ENCODE measurements around the gene RNU5B-1.
"Not testable (repeated sequence)": the region's sequence is repeated elsewhere in the genome, so short reads cannot be mapped to it uniquely, and the experiment has no call there.

RNU5B-1 gene

DNA sequence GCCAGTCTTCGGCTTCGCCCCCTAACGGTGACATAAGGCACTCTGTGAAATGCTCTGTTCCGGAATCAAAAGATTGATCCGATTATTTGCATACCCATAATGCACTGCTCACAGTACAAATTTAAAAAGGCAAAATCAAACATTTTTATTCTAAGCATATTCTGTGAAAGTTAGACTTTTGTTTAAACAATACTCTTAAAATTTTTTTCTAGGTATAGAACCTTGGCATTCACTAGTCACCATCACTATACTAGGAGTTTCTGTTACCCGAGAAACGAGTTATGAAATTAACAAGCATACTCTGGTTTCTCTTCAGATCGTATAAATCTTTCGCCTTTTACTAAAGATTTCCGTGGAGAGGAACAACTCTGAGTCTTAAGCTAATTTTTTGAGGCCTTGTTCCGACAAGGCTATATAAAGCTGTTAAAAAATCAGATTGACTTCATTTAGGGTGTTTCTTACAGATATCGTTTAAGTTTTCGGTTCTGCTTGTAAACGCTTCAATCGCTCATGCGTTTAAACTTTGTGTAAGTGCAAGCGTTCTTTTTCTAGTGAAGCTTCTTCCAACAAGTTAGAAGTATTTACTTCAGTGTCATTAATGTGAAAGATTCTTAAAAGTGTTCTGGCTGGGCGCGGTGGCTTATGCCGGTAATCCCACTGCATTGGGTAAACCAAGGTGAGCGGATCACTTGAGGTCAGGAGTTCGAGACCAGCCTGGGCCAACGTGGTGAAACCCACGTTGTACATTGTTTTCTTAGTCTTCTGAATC is at the start of gene RNU5B-1:
TSS of gene RNU5B-1 (plus strand) at position 297 of the 769 bp plus-strand sequence.
- H3K27ac Mint-ChIP-seq = peak within 1 kb of the TSS; percentile 98
- H3K4me1 Mint-ChIP-seq (ENCODE audit: low read depth) = peaks cover 46% of the 10 kb centered on the region
- peak within 1 kb of the TSS; percentile 91 for H3K4me3 Mint-ChIP-seq
- peaks cover 3% of the 10 kb centered on the region for H3K36me3 Mint-ChIP-seq (ENCODE audit: low read depth)
- H3K27me3 Mint-ChIP-seq = no peaks in the 10 kb centered on the region
- H3K9me3 Mint-ChIP-seq = no peaks in the 10 kb centered on the region

DNA sequence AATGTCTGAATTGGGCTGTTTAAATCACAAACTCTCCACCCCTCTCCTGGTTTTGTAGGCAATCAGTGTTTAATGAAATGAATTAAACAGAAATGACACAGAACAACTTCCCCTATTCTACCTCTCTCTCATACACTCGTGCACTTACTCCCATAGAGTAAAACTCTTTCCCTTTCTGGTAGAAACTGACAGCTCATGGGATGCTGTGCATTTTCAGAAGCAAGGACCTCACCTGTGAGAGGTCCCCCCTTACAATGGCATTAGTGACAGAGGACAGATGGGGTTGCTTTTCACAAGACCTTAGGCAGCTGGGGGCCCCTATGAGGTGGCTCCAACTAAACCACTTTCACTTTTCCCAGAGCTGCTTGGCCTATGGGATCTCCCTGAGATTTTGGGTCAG is 49.7 kb upstream of the RNU5B-1 start:
- Mint-ChIP-seq H3K9me3 (no peaks in the 10 kb centered on the region), H3K36me3 (ENCODE audit: low read depth) (peaks cover 25% of the 10 kb centered on the region), H3K4me1 (ENCODE audit: low read depth) (peaks cover 9% of the 10 kb centered on the region), H3K27me3 (no peaks in the 10 kb centered on the region), H3K4me3 (no peak overlapping the region), H3K27ac (no peak overlapping the region)

DNA sequence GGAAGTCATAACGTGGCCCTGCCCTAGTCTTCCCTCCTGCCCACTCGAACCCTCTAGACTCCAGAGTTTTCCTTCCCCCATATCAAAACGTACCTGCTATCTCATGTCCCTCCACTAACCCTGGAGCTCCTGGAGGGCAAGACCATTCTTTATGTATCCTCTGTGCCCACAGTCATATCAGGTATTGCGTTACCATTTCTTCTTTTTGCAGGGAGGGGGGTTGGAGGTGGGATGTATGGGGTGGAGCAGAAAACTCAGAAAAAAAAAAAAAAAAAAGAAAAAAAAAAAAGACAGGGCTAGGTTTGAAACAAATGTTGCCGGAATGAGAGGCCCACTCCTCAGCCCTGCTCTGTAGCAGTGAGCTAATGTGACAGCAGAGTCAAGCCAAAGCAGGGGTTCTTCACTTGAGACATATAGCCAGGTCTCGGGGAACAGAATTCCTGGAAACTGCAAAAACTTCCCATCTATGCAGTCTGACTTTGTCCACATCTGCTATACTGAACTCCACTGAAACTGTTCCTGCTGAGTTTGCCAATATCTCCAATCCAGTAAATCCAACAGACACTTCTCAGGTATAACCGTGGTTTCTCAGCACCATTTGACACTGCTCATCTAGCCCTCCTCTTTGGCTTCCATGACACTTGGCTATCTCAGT is 48.9 kb upstream of the RNU5B-1 start:
- H3K27ac Mint-ChIP-seq = no peak overlapping the region
- H3K9me3 Mint-ChIP-seq = no peaks in the 10 kb centered on the region
- no peak overlapping the region for H3K4me3 Mint-ChIP-seq
- H3K4me1 Mint-ChIP-seq (ENCODE audit: low read depth) = peaks cover under 1% of the 10 kb centered on the region
- H3K36me3 Mint-ChIP-seq (ENCODE audit: low read depth) = peaks cover 33% of the 10 kb centered on the region
- no peaks in the 10 kb centered on the region for H3K27me3 Mint-ChIP-seq

DNA sequence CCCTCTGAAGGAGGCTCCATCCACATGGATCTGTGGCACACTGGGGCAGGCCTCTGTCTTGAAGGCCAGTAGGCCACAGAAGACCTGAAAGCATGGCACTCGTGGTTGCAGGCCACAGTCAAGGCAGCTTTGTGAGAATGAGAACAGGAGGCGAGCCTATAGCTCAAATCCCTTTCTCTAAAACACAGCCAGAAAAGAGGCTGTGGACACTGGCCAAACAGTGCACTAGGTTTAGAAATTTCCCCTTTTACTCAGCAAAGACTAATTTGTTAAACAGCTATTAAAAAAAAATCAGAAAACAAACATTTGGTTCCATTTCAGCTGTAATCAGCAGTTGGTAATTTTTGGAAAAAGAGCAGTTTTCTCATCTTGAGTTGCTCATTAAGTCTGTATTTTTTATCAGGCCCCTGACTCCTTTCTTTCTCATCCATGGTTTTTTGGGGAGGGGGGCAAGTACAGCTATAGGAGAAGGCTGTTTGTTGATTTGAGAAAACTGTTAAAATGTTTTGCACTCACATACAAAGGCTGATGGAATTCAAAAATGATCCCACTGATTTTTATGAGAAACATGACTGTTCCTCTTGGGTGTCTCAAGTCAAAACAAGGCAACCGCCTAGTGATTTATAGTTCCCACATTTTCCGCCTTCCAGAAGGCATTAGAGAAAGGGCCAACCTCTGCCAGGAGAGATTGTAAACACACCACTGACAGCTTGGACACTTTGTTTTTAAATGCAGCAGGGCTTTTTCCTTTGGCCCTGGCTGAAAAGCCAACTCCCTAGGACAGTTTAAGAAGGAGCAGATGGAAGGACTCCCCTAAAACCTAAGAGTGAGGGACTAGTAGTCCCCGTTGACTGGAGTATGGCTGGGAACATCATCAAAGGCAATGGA is 45.9 kb upstream of the RNU5B-1 start:
- Mint-ChIP-seq H3K27ac (no peak overlapping the region), H3K36me3 (ENCODE audit: low read depth) (peaks cover 60% of the 10 kb centered on the region), H3K27me3 (no peaks in the 10 kb centered on the region), H3K4me1 (ENCODE audit: low read depth) (no peaks in the 10 kb centered on the region), H3K9me3 (no peaks in the 10 kb centered on the region), H3K4me3 (no peak overlapping the region)

DNA sequence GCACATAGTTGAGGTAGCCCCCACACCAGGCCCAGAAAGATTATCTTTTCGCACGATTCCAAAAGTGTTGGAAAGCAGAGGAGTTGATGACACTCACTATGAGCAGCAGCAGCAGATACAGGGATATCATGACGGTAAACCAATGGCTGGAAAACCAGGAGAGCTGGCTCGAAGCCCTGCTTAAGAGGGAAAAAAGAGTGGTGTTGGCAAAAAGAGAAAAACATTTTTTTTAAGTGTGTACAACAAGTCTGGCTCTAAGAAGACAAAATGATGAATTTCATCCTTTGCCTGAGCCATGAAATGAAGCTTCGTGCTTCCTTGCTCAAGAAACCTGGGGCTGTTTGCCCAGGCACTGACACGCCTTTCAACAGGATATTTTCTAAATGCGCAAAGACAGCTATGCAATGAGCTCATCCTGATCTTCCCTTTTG is 45.1 kb upstream of the RNU5B-1 start:
- Mint-ChIP-seq H3K27ac (no peak overlapping the region), H3K27me3 (no peaks in the 10 kb centered on the region), H3K4me3 (no peak overlapping the region), H3K4me1 (ENCODE audit: low read depth) (no peaks in the 10 kb centered on the region), H3K9me3 (no peaks in the 10 kb centered on the region), H3K36me3 (ENCODE audit: low read depth) (peaks cover 61% of the 10 kb centered on the region)

DNA sequence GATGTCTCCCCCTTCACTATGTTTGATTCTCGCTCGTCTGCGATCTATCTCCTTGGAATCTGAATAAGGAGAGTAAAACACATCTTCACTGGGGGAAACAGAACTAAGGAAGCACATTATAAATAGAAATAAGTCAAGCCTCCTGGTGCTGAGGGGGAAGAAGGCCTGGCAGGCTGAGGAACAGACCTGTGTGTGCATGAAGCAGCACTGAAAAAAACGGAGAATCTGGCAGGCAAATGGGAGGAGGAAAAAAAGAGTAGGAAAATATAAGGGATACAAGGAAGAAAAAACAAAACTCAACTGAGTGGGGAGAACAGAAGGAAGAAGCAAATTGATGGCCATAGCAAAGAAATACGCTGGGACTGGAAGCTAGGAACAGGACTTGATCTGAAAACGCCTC is 43.5 kb upstream of the RNU5B-1 start:
- Mint-ChIP-seq H3K27ac (no peak overlapping the region), H3K9me3 (no peaks in the 10 kb centered on the region), H3K36me3 (ENCODE audit: low read depth) (peaks cover 61% of the 10 kb centered on the region)

DNA sequence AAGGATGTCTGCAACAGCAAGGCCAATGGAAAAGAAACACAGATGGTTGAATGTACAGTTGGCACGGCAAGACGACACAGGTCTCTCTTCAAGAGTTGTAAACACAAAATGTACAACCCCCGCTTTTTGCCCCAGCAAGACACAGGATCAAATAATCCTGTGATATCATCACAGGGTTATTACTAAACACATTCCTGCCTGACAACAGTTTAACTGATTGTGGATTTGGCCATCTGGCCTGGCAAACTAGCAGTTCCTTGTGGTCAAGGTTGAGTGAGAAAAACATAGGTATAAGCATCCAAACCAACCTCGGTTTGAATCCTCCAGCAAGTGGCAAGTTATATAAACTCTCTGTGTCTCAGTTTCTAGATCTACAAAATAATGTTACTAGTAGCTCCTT is 41.2 kb upstream of the RNU5B-1 start:
- Mint-ChIP-seq H3K9me3 (no peaks in the 10 kb centered on the region), H3K36me3 (ENCODE audit: low read depth) (peaks cover 59% of the 10 kb centered on the region), H3K4me1 (ENCODE audit: low read depth) (no peaks in the 10 kb centered on the region), H3K27ac (no peak overlapping the region), H3K4me3 (no peak overlapping the region), H3K27me3 (no peaks in the 10 kb centered on the region)

More for the DNA sequence above, 43.5 kb upstream of the RNU5B-1 start:
- Mint-ChIP-seq H3K27me3 (no peaks in the 10 kb centered on the region), H3K4me3 (no peak overlapping the region), H3K4me1 (ENCODE audit: low read depth) (no peaks in the 10 kb centered on the region)

DNA sequence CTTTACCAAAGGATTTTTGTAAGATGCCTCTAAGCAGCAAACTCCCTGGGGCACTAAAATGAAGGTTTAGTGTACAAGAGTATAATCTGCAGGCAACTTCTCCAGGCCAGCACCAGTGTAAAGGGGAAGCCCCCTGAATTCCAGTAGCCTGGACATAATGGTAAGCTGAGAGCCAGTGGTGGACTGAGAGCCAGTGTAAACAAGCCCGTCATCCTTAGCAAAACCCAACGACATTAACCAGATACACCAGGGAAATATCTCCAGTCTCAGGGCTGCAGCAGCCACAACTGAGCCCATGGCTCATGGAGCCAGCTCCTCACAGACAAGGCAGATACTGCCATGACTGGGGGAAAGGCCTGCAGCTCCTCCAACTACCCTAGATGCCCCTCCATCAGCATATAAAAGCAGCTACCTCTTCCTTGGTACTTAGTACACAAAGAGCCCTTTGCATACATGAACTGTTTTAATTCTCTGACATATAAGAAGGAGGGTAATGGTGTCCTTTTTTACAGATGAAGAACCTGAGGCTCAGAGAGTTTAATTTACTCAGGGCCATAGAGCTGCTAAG is 39.5 kb upstream of the RNU5B-1 start:
- Mint-ChIP-seq H3K27me3 (no peaks in the 10 kb centered on the region), H3K27ac (no peak overlapping the region), H3K4me3 (no peak overlapping the region), H3K36me3 (ENCODE audit: low read depth) (peaks cover 46% of the 10 kb centered on the region), H3K4me1 (ENCODE audit: low read depth) (no peaks in the 10 kb centered on the region), H3K9me3 (no peaks in the 10 kb centered on the region)

DNA sequence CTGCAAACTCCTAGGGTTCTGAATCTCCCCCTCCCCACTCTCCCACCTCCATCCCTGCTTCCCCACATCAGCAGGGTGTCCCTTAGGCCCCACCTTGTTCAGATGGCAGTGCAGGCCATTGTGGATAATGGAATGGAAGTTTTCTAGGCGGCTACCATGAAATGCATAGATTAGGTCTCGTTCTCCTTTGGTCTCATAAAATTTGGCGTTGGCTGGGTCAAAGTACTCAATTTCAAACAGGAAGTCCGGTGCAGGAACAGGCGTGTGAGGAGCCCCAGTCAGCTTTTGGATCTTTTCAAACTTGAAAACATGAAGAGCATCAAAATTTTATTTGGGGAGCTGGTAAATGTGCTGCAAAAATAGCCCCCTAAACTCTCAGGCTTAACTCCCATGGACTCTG is 38.0 kb upstream of the RNU5B-1 start:
- Mint-ChIP-seq H3K4me1 (ENCODE audit: low read depth) (no peaks in the 10 kb centered on the region), H3K9me3 (no peaks in the 10 kb centered on the region), H3K36me3 (ENCODE audit: low read depth) (peaks cover 39% of the 10 kb centered on the region), H3K27ac (no peak overlapping the region), H3K4me3 (no peak overlapping the region), H3K27me3 (no peaks in the 10 kb centered on the region)

DNA sequence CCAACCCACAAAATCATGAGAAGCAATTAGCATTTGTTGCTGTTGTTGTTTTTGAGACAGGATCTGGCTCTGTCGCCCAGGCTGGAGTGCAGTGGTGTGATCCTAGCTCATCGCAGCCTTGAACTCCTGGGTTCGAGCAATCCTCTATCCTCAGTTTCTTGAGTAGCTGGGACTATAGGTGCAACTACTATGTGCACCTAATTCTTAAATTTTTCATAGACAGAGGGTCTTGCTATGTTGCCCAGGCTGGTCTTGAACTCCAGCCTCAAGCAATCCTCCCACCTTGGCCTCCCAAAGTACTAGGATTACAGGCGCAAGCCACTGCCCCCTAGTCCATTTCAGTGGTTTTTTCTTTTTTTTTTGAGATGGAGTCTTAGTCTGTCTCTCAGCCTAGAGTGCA is 36.1 kb upstream of the RNU5B-1 start:
- H3K27ac Mint-ChIP-seq = no peak overlapping the region
- no peaks in the 10 kb centered on the region for H3K4me1 Mint-ChIP-seq (ENCODE audit: low read depth)
- H3K9me3 Mint-ChIP-seq = no peaks in the 10 kb centered on the region
- H3K27me3 Mint-ChIP-seq = no peaks in the 10 kb centered on the region
- H3K4me3 Mint-ChIP-seq = no peak overlapping the region
- peaks cover 21% of the 10 kb centered on the region for H3K36me3 Mint-ChIP-seq (ENCODE audit: low read depth)

DNA sequence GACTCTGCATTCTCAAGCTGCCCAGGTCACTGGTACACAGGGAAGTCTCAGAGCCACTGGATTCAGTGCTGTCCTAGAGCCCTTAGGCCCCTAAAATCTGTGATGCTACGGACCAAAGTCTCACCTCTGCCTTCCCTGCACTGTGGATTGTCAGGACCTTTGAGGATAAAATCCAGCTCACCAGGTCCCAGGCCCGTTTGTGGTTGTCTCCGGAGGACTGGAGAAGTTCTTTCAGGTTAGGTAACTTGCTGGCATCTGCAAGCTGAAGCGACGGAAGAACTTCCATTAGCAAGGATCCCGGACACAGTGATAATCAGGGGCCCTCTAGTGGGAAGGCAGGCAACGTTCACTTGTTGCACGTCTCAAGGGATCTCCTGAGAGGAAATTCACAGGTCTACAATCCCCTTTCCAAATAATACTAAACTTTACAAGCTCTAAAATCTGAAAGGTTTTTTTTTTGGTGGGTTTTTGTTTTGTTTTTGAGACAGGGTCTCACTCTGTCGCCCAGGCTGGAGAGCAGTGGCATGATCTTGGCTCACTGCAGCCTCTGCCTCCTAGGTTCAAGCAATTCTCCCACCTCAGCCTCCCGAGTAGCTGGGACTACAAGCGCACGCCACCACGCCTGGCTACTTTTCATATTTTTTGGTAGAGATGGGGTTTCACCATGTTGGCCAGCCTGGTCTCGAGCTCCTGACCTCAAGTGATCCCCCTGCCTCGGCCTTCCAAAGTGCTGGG is 33.5 kb upstream of the RNU5B-1 start:
- Mint-ChIP-seq H3K4me1 (ENCODE audit: low read depth) (peaks cover 16% of the 10 kb centered on the region), H3K36me3 (ENCODE audit: low read depth) (peaks cover 18% of the 10 kb centered on the region)
- not testable (repeated sequence) for H3K27ac Mint-ChIP-seq, H3K9me3 Mint-ChIP-seq, H3K4me3 Mint-ChIP-seq, H3K27me3 Mint-ChIP-seq

DNA sequence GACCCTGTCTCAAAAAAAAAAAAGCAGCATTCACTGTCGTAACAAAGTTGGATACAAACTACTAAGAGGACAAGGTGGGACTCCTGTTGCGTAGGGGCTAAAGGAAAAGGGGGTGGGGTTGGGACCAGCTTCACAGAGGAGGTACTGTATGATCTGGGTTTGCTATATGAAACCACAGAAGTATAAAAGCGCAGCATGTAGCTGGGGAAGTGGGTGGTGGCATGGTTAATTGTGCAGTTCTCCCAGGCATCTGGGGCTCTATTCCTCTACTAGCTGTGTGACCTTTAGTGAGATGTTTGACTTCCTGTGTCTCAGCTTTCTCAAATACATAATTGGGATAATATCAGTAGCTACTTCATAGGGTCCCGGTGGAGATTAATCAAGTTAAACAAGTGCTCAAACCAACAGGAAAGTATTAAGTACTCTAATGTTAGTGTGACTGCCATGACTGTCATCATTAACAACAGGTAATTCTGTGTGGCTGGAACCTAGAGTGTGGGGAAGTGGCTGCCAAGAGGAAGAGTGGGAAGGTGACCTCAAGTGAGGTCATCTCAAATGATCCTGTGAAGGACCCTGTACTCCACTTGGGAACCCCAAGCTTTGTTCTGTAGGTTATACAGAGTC is 29.3 kb upstream of the RNU5B-1 start:
- Mint-ChIP-seq H3K4me3 (peak overlapping the region; percentile 17), H3K27ac (peak overlapping the region; percentile 69), H3K4me1 (ENCODE audit: low read depth) (peaks cover 30% of the 10 kb centered on the region), H3K36me3 (ENCODE audit: low read depth) (peaks cover 10% of the 10 kb centered on the region), H3K27me3 (no peaks in the 10 kb centered on the region), H3K9me3 (no peaks in the 10 kb centered on the region)

DNA sequence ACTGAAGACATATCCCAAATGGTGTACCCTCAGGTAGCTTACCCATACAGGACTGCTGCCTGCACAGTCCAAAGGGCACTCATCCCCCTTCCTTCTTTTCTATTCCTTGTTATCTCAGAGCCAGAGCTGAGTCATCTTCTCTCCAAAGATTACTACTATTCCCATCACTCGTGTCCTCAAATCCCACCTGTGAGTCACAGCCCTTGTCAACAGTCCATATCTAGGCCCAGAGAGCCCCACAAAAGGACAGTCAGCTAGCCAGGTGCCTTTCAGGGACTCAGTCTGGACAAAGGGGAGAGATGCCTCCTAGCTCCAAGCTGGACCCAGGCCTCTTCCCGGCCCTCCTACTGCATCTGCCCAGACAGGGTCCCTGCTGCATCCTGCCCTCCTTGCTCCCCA is 28.8 kb upstream of the RNU5B-1 start:
- Mint-ChIP-seq H3K9me3 (no peaks in the 10 kb centered on the region), H3K4me3 (no peak overlapping the region), H3K36me3 (ENCODE audit: low read depth) (peaks cover 8% of the 10 kb centered on the region), H3K27ac (peak overlapping the region; percentile 69), H3K4me1 (ENCODE audit: low read depth) (peaks cover 30% of the 10 kb centered on the region), H3K27me3 (no peaks in the 10 kb centered on the region)

DNA sequence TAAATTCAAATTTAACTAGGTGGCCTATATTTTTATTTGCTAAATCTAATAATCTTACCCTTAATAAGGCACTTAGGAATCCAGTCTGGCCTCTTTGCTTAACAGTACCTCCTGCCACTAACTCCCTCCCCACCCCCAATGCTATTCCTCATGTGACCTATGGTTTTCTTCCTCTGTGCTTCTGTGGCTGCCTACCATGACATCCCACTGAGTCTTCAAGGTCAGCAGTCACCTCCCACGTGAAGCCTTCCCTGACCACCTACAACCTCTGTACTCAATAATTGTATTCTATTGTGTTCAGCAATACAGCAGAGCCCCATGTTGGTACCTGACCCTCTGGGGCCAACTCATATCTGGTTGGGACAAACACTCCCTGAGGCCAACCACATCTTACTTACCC is 27.5 kb upstream of the RNU5B-1 start:
- no peak overlapping the region for H3K4me3 Mint-ChIP-seq
- H3K27ac Mint-ChIP-seq = no peak overlapping the region
- H3K4me1 Mint-ChIP-seq (ENCODE audit: low read depth) = peaks cover 30% of the 10 kb centered on the region

More for the DNA sequence above, 27.5 kb upstream of the RNU5B-1 start:
- Mint-ChIP-seq H3K9me3 (no peaks in the 10 kb centered on the region), H3K36me3 (ENCODE audit: low read depth) (peaks cover 8% of the 10 kb centered on the region), H3K27me3 (no peaks in the 10 kb centered on the region)
